GDM1 (cell line): ENCODE data around the gene TMEM59.
"Not testable (repeated sequence)": the region's sequence is repeated elsewhere in the genome, so short reads cannot be mapped to it uniquely, and the experiment has no call there.

Source experiments
- DNase-seq: peaks from one replicate; lab custom pipeline; 2025; lab: John Stamatoyannopoulos, UW

TMEM59 gene, protein sequence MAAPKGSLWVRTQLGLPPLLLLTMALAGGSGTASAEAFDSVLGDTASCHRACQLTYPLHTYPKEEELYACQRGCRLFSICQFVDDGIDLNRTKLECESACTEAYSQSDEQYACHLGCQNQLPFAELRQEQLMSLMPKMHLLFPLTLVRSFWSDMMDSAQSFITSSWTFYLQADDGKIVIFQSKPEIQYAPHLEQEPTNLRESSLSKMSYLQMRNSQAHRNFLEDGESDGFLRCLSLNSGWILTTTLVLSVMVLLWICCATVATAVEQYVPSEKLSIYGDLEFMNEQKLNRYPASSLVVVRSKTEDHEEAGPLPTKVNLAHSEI

DNA sequence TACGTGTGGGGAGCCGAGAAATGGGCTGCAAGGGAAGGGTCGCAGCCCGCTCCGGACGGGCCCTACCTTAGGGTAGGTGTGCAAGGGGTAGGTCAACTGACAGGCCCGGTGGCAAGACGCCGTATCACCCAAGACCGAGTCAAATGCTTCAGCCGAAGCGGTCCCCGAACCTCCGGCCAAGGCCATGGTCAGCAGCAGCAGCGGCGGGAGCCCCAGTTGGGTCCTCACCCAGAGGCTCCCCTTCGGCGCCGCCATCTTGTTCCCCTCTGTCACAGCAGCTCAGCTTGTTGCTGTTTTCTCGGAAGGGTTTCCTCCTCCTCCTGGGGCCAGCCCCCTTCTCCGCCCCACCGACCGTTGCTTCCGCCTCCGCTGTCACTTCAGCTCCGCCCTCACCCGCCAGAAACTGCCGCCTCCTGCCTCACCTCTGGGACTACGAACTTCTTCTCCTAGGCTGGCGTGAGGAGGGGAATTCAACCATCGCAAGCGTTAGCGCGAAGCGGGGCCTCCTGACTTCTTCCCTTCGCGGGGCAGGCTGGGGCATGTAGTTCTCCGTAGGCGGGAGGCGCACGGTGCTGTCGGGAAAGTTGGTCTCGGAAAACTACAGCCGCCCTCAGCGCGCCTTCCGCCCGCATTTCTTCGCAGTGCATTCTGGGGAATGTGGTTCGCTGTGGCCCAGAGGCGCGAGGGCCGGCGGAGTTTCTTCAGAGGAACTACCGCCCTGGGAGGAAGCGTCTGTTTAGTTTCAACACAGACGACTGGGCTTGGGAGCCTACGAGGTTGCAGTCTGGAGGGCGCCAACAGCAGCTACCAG is at the start of gene TMEM59, which contains the start of gene TCEANC2:
Gene TMEM59 (minus strand): TSS at position 271 of the 811 bp plus-strand sequence. CDS start 16 bp downstream, at position 255.
Gene TCEANC2 (plus strand): TSS at position 675 of the 811 bp plus-strand sequence. CDS start 815 bp downstream, outside the sequence.
- DNase-seq, result peak; percentile 99

DNA sequence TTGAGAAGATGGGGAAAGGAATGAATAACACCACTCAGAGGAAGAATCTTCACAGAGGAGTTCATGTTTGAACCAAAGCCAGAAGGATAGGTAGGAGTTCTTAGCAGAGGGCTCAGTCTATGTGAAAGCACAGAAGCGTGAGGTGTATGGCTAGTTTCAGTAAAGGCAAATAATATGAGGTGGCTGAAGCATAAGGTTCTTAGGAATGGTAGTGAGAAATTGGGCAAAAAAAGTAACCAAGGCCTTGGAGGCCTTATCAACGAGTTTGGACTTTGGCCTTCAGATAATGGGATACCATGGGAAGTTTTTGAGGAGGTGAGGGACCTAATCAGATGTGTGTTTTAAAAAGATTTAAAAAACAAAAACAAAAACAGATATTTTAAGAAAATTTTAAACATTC is 47.5 kb upstream of the TMEM59 start:
- no peak for DNase-seq

DNA sequence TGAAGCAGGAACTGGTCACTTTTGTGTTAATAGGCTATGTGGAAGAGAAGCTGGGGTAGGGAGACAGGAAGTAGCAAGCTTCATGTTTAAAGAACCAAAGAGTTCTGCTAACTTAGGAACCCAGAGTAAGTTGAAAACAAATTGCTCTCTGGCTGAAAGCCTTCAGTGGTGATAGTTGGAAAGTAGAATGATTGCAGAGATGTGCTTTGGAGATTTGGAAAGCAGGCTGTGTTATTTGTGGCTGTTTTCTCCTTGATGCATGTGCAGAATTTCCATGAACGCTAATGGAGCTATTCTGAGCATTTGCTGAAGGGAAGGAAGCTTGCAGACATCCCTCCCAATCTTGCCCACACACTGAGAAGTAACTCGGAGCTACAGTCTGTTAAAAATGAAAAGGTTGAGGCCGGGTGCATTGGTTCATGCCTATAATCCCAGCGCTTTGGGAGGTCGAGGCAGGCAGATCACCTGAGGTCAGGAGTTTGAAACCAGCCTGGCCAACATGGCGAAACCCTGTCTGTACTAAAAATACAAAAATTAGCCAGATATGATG is 46.1 kb upstream of the TMEM59 start:
- no peak for DNase-seq

DNA sequence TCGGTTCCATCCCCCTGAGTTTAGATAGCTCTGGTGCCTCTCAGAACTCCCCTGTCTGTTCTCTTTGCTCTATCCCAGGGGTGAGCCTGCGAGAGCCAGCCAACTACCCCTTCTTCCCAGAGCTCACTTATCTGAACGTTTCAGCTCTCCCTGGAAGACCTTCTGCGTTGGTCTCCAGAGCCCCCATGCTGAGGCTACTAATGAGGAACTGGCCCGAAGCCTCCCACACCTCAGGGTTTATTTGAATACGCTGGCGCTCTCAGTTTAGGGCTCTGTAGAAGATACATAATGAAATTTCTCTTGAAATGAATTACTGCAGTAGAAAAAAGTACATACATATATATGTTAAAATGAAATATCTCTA is 43.9 kb upstream of the TMEM59 start:
- DNase-seq, result no peak

DNA sequence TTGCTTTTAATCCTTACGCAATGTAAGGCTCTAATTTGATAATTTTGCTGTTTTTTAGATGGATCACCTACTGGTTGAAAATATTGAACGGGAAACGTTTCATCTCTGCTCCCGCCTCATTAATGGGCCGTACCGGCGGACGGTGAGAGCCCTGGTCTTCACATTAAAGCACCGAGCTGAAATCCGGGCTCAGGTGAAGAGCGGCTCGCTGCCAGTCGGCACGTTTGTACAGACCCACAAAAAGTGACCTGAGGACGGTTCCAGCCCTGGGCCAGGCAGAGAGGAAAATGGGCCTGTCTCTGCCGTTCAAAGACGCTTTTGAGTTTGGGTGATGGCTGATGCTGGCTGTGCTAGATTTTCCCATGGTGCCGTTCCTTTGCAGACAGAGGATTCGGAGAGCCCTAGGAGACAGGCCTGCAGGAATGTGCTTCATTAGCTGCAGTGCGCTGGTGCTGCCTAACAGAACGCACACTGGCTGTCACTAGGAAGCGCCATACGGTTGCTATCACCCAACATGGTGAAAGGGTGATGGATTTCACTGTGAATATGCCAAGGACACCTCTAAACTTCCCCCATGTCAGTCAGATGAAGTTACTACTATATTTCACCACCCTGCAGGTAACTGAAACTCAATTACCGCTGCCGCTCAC is 43.3 kb upstream of the TMEM59 start:
- DNase-seq, result no peak

DNA sequence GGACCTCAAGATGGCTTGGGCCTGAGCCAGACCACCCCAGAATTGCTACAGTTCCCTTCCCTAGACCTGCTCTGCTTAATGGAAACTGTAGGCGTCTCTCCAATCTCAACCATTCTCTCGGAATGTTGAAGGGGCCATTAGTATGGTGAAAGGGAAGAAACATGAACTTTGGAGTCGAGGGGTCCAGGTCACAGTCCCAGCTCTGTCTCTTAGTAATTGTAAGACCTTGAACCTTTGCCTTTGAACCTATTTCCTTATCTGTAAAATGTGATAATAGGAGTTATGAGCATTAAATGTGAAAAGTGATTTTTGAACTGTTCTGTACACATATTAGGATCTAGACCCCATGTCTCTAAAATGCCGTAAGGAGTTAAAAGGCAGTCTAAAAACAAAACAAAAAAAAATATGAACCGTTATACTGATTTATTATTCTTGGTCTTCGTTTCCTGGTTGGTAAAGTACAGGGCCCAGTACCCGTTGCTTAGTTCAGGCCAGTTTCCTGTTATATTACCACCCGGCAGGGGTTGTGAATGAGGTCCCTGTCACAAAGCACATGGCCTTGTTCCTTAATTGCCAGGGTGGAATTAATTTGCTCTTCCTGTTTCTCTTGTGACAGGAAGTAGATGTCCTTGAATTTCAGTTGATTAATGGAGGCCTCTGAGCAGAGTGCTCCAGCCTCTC is 42.7 kb upstream of the TMEM59 start:
- DNase-seq, result peak; percentile 83

DNA sequence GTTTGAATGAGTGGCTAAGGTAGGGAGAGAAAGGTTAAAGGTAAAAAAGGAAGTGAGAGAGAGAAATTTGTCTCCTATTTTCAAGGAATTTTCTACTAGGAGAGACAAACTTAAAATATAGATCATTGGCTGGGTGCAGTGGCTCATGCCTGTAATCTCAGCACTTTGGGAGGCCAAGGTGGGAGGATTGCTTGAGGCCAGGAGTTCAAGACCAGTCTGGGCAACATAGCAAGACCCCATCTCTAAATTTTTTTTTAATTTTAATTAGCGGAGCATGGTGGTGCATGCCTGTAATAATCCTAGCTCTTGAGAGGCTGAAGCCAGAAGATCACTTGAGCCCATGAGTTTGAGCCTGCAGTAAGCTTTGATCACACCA is 41.7 kb upstream of the TMEM59 start:
- DNase-seq, result not testable (repeated sequence)

DNA sequence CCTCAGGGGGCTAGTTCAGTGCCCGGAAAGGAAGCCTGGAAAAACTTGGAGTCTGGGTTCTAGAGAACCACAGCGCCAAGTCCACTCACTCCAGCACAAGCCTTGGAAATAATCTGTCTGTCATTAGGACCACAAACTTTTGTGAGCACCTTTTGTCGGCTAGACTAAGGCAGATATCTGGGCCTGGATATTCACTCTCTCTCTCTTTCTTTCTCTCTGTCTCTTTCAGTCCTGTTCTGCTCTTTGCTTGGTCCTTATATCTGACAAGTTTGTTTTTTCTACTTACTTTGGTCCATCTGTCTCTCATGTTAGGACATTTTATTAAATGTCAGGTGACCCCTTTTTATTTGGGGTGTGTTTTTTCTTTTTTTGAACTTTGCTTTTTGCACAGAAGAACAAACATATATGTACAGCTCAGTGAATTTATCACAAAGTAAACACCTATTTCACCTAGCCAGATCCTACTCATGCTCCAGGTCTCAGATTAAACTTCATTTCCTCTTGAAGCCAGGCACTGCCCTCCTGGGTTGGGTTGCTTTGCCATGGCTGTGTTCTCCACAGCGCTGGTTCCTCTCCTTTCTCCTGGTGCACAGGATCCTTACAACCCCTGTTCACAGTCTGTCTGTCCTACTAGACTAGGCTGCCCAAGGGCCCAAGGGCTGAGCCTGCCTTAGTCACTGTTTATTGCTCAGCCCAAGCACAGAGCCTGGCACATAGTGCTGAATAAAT is 41.2 kb upstream of the TMEM59 start:
- no peak for DNase-seq

DNA sequence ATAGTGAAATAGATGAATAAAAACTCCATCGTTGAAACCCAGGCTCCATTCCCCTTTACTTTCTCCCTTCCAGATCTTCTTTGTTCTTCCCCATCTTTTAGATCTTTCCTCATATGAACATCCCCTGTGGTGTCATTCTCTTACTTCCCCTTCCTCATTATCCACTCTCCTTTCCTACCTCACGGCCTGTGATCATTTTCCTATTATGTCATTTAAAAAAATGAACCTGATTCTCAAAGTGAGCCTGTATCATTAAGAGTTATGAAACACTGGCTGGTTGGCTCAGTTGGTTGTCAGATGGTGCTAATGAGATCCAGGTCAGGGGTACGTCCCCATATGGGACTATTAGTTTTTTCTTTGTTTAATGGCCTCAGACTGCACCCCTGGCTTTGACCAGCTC is 38.7 kb upstream of the TMEM59 start:
- DNase-seq, result no peak

DNA sequence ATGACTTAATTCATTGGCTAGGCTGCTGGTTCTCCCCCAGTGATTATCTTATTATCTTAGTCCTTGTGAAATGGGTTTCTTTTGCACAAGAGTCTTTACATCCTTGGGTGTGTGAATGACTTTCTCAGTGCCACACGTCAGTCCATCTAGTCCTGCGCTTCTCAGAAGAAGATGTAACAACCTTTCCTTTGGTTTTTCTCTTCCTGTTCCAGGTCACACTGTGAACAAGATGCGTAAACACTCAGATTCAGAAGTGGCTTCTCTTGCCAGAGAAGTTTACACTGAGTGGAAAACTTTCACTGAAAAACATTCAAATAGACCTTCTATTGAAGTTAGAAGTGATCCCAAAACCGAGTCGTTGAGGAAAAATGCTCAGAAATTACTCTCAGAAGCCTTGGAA is 35.4 kb upstream of the TMEM59 start:
- no peak for DNase-seq

DNA sequence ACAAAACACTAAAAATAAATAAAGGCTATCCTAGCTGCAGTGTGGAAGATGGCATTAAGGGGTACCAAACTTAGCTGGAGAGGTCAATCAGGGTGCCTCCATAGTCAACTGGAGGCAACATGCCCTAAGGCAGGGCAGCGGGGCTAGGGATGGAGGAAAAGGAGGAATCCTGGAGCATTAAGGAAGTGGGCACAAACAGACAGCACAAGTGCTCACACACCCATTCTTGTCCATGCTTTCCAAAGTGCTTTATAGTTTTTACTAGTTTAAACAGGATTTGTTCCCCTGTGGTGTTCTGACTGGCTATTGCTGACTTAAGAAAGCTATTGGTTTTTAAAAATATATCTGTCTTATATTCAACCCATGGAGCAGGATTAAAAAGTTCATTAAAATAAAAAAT is 33.8 kb upstream of the TMEM59 start:
- DNase-seq, result no peak

DNA sequence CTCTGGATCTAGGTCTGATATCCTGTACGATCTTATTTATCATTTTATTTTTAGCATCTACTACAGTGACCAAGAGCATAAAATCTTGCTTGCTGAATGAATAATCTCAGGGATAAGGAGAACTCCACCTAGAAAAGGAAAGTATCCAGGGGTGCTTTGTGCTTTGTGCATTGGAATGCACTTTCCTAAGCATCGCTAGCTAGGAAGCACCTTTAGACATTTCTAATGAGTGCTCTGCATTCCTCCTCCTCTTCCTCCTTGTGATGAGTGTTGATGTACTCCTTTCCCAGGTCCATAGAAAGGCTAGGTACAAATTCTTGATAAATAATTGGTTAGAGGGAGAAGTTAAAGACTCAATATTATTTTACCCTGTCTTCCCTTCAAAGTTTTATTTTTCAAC is 31.8 kb upstream of the TMEM59 start:
- no peak for DNase-seq

DNA sequence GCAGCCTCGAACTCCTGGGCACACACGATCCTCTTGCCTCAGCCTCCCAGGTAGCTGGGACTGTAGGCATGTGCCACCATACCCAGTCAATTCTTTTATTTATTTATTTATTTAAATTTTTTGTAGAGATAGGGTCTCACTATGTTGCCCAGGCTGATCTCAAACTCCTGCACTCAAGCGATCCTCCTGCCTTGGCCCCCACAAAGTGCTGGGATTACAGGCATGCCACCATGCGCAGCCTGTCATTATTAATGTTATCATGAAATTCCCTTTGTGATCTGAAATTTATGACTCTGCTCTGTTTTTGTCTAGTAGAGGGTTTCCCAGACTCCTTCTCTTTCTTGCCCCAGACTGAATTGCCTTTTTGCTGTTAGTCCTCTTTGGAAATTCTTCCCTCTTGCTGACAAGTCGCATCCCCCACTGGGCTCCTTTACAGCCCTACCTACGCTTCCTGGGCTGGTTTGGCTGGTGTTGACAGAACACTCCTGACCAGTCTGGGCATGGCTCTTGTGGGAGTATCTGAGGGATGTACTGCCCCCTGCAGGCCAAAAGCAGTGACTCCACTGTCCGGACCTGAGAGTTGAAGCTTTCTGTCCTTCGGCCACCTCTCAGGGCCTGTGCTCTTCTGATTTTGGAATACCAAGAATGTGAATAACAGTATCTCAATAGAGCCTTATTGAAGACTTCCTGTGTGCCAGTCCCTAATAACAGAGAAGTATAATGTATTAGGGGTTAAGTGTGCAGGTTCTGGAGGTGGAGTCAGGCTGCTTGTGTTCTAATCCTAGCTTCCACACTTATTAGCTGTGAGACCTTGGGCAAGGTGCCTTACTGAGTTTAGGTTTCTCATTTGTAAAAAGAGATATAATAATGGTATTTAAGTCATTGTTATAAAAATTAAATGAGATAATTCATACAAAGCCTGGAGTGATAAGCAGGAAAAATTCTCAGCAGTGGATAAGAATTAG is 28.6 kb upstream of the TMEM59 start:
- DNase-seq, result peak; percentile 59

DNA sequence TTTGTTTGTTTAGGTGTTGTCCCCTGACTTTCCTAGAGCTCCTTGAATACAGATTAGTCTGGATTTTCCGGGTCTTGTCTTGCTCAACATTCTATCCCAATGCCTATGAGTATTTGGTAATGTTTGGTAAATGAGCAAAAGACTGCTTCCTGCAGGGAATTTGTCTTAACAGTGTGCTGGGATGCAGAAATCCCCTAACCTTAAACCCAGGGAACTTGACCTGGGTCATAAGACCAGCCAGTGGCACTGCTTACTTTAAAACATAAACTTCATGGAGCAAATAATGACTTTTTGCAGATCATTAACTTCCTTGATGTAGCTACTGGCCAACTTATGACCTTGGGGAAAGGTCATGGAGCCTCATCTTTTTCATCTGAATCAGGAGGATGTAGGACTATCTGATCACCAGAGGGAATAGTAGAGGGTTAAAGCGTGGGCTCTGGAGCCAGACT is 27.6 kb upstream of the TMEM59 start:
- DNase-seq, result no peak

DNA sequence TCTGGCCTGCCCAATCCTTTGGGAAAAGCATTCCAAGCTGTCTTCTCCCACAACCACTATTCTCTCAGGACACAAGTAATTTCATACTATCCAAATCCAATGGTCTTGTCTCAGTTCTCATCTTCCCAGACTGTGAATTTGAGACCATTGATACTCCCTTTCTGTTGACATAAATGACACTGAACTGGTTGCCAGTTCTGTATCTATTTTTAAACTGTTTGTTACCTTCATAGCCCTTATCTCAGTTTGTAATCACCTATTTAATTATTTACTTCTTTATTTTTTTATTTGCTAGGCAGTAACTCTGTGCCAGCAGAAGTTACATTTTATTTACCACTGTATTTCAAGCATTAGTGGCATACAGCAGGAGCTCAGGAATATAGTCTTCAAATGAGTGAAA is 24.4 kb upstream of the TMEM59 start:
- DNase-seq, result no peak

DNA sequence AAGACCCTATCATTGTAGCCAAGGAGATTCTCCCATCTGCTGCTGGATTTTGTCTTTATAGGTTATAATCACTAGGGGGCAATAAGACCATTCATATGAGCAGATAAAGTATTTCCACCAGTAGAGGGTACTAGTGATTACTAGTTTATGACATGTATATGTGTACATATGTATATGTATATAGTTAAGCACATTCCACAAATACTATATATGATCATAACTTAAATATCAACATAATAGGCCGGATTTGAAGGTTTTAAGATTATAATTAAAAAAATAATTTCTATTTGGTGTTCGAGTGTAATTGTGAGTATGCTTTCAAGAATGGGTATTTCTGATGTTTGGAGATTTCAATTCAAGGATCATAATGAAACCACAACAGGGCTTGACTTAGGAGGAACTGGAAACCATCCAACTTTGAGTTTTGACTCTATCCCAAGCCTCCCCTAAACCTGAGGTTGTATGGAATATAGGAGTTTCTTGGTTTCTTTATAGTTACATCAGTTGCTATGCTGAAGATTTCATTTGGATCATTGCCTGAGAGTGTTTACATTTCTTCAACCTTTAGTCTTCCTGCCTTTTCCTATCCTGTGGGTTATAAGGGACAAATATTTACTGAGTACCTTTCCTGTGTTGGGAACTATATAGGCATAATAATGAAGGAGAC is 17.3 kb upstream of the TMEM59 start:
- peak; percentile 26 for DNase-seq

DNA sequence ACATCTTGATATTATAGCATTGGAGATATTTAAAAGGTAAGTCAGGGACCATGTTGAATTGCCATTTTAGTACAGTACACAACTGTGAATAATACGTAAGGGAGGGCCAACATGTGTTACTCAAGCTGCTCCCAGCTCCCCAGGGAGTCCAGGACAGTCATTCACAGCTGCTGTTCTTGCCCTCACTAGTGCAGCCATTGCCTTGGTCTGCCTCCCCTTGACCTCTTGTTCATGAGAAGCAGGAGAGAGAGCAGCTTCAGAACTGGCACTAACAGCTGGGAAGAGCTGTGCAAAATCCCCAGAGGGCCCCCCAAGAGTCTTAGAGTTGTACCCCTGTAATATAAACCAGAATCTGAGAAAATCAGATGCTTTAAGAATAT is 16.8 kb upstream of the TMEM59 start:
- DNase-seq, result no peak

DNA sequence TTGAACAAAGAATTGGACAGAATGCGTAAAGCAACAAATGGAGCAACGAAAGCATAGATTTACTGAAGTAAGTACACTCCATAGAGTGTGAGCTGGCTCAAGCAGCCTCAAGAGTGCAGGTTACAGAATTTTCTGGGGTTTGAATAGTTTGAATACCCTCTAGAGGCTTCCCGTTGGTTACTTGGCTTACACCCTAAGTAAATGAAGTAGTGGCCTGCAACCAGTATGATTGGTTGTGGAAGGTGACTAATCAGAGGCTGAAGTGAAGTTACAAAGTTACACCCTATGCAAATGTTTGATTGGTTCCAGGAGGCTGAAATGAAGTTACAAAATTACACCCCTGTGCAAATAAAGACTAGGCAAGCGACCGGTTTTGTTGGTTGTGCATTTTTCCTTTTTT is 11.3 kb upstream of the TMEM59 start:
- no peak for DNase-seq

DNA sequence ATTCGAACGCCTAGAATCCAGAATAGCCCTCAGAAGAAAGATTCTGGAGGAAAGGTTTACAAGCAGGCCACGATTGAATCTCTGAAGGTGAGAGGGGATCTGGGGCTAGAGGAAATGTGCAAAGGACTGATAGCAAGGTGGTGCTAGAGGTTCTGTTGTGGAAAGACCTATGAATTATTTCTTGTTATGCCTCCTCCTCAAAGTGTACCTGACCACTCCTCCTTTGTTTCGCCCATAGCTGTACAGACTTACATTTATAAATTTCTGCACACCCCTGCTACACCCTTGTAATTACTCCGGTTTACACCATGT is 1.4 kb upstream of the TMEM59 start:
- no peak for DNase-seq
